ENCODE measurements around the gene STKLD1.

- TF ChIP-seq CTCF (IDR thresholded peaks at IDR 0.05) (no peak), POLR2A (IDR thresholded peaks at IDR 0.05) (no peak)
These were observed 49.8 kb downstream of the STKLD1 start for GRCh38 chr9:133426011-133426410.

Measured in body of pancreas (tissue), 4 donors.